ENCODE measurements around the gene PTMA. TPM values are rescaled to one million over a fixed set of nuclear protein-coding genes. Genes with fewer than 3 reads are reported as not detected.
"Not testable (repeated sequence)": the region's sequence is repeated elsewhere in the genome, so short reads cannot be mapped to it uniquely, and the experiment has no call there.

PTMA gene
- total RNA-seq, 1 experiment from 2014 or later, result 1,708 TPM

GRCh38 chr2:231709981-231710798 is 1.9 kb downstream of the PTMA start:
- peak; percentile 92 for DNase-seq (ENCODE audit: low spot score)
- no TSS peak for BruUV-seq (replicated peaks)
- H3K27ac ChIP-seq (ENCODE audit: low read depth, low read length, poor library complexity, severe bottlenecking), result peak overlapping the region; percentile 97
- H3K4me1 ChIP-seq (ENCODE audit: insufficient read depth, low read length, poor library complexity, severe bottlenecking), result peaks cover 22% of the 10 kb centered on the region
- peak overlapping the region; percentile 100 for H3K4me3 ChIP-seq (ENCODE audit: low read depth, low read length, poor library complexity, severe bottlenecking)
- ChIA-PET CTCF (interaction anchor here (0.6 kb wide), 2 partner anchors 11 to 15 kb away, joined by 3 to 4 read pairs; no protein-coding TSS in a partner anchor), POLR2A (ENCODE audit: low non-redundant PET) (no interaction called here)
- intact Hi-C loops (cut with micrococcal nuclease; ENCODE audit: unreplicated experiment), result loop anchor here (2.0 kb wide), 1 partner anchor 95 kb away; no protein-coding TSS in a partner anchor
- H3K27me3 ChIP-seq (replicated peaks; ENCODE audit: insufficient read depth, low read depth, low read length, poor library complexity), result no peaks in the 10 kb centered on the region
- peaks cover 37% of the 10 kb centered on the region for H3K36me3 ChIP-seq (ENCODE audit: insufficient read depth, low read length, poor library complexity, severe bottlenecking)
- no peak for TF ChIP-seq EZH2 (IDR thresholded peaks at IDR 0.05; ENCODE audit: borderline replicate concordance, low read depth, low read length, poor library complexity, severe bottlenecking)
- TF ChIP-seq, protein P1, sequence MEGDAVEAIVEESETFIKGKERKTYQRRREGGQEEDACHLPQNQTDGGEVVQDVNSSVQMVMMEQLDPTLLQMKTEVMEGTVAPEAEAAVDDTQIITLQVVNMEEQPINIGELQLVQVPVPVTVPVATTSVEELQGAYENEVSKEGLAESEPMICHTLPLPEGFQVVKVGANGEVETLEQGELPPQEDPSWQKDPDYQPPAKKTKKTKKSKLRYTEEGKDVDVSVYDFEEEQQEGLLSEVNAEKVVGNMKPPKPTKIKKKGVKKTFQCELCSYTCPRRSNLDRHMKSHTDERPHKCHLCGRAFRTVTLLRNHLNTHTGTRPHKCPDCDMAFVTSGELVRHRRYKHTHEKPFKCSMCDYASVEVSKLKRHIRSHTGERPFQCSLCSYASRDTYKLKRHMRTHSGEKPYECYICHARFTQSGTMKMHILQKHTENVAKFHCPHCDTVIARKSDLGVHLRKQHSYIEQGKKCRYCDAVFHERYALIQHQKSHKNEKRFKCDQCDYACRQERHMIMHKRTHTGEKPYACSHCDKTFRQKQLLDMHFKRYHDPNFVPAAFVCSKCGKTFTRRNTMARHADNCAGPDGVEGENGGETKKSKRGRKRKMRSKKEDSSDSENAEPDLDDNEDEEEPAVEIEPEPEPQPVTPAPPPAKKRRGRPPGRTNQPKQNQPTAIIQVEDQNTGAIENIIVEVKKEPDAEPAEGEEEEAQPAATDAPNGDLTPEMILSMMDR (conservative IDR thresholded peaks at IDR 0.05; ENCODE audit: low read depth, low read length), result peak; percentile 51; the same call in 1 of the 2 replicates
- no peaks in the 10 kb centered on the region for H3K9me3 ChIP-seq (ENCODE audit: low read depth, low read length, poor library complexity, severe bottlenecking)

GRCh38 chr2:231710799-231711676 is 2.7 kb downstream of the PTMA start:
- intact Hi-C loops (cut with micrococcal nuclease; ENCODE audit: unreplicated experiment), result no loop called here
- TF ChIP-seq, protein P1 (conservative IDR thresholded peaks at IDR 0.05; ENCODE audit: low read depth, low read length), result no peak
- TF ChIP-seq EZH2 (IDR thresholded peaks at IDR 0.05; ENCODE audit: borderline replicate concordance, low read depth, low read length, poor library complexity, severe bottlenecking), result no peak
- Histone ChIP-seq H3K4me1 (ENCODE audit: insufficient read depth, low read length, poor library complexity, severe bottlenecking) (peaks cover 22% of the 10 kb centered on the region), H3K27me3 (replicated peaks; ENCODE audit: insufficient read depth, low read depth, low read length, poor library complexity) (no peaks in the 10 kb centered on the region), H3K36me3 (ENCODE audit: insufficient read depth, low read length, poor library complexity, severe bottlenecking) (peaks cover 37% of the 10 kb centered on the region), H3K4me3 (ENCODE audit: low read depth, low read length, poor library complexity, severe bottlenecking) (peak overlapping the region; percentile 100), H3K9me3 (ENCODE audit: low read depth, low read length, poor library complexity, severe bottlenecking) (no peaks in the 10 kb centered on the region), H3K27ac (ENCODE audit: low read depth, low read length, poor library complexity, severe bottlenecking) (peak overlapping the region; percentile 97)
- DNase-seq (ENCODE audit: low spot score), result no peak
- no TSS peak for BruUV-seq (replicated peaks)
- ChIA-PET POLR2A (ENCODE audit: low non-redundant PET) (no interaction called here), CTCF (no interaction called here)

DNA sequence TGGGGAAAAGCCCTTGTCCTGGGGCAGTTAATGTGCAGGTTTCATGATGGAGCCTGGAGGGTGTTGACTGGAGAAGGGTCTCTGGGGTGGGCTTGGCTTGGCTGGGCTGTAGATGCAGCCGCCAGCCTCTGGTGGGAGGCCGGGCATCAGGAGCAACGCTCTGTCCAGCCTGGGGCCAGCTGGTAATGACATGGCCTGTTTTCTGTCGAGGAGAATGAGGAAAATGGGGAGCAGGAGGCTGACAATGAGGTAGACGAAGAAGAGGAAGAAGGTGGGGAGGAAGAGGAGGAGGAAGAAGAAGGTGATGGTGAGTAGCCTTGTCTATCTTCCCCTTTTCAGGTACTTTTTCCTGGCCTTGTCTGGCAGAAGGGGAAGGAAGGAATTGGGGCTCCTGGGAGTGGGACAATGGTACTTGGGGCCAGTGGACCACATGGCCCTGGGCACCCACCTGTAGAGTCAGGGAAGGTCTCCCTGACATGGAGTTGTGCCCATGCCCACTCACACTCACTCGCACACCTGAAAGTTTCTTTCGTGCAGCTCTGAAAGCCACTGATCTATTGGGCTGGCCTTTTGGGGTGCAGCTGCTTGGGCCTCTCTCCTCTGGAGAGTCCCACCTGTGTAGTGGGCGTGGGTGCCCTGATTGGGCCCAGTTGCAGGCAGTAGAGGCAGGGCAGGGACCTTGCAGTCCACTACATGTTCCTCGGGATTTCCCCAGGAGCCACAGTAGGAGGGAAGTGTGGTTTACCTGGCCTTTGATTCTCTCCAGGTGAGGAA is 3.5 kb downstream of the PTMA start:
- POLR2A ChIA-PET (ENCODE audit: low non-redundant PET), result interaction anchor here (0.7 kb wide), 1 partner anchor 15 kb away, joined by 3 read pairs; no protein-coding TSS in a partner anchor
- peaks cover 37% of the 10 kb centered on the region for H3K36me3 ChIP-seq (ENCODE audit: insufficient read depth, low read length, poor library complexity, severe bottlenecking)

DNA sequence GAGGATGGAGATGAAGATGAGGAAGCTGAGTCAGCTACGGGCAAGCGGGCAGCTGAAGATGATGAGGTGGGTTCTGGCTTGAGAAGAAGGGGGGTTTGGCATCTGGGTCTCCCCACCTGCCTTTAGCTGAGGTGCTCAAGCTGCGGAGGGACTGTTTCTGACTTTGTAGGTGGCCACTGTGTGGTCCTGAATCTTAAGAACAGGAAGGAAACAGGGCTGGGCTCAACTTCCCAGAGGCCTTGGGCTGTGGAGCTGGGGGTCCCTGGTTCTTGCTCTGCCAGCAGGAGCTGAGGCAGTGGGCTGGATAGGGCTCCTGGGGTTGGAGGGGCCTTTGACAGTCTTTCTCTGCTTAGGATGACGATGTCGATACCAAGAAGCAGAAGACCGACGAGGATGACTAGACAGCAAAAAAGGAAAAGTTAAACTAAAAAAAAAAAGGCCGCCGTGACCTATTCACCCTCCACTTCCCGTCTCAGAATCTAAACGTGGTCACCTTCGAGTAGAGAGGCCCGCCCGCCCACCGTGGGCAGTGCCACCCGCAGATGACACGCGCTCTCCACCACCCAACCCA is 4.2 kb downstream of the PTMA start:
- H3K27me3 ChIP-seq (replicated peaks; ENCODE audit: insufficient read depth, low read depth, low read length, poor library complexity); DNase-seq (ENCODE audit: low spot score); BruUV-seq (replicated peaks); intact Hi-C loops (cut with micrococcal nuclease; ENCODE audit: unreplicated experiment); CTCF ChIA-PET; H3K9me3 ChIP-seq (ENCODE audit: low read depth, low read length, poor library complexity, severe bottlenecking): not testable (repeated sequence)
- Histone ChIP-seq H3K4me3 (ENCODE audit: low read depth, low read length, poor library complexity, severe bottlenecking) (peak overlapping the region; percentile 100), H3K36me3 (ENCODE audit: insufficient read depth, low read length, poor library complexity, severe bottlenecking) (peaks cover 37% of the 10 kb centered on the region), H3K27ac (ENCODE audit: low read depth, low read length, poor library complexity, severe bottlenecking) (peak overlapping the region; percentile 97), H3K4me1 (ENCODE audit: insufficient read depth, low read length, poor library complexity, severe bottlenecking) (peaks cover 25% of the 10 kb centered on the region)
- POLR2A ChIA-PET (ENCODE audit: low non-redundant PET), result interaction anchor here (0.7 kb wide), 1 partner anchor 16 kb away, joined by 3 read pairs; no protein-coding TSS in a partner anchor

More for the DNA sequence above, 3.5 kb downstream of the PTMA start:
- TF ChIP-seq EZH2 (IDR thresholded peaks at IDR 0.05; ENCODE audit: borderline replicate concordance, low read depth, low read length, poor library complexity, severe bottlenecking), result no peak
- TF ChIP-seq, protein P1 (conservative IDR thresholded peaks at IDR 0.05; ENCODE audit: low read depth, low read length), result no peak
- no peaks in the 10 kb centered on the region for H3K27me3 ChIP-seq (replicated peaks; ENCODE audit: insufficient read depth, low read depth, low read length, poor library complexity)
- H3K9me3 ChIP-seq (ENCODE audit: low read depth, low read length, poor library complexity, severe bottlenecking), result no peaks in the 10 kb centered on the region
- peaks cover 23% of the 10 kb centered on the region for H3K4me1 ChIP-seq (ENCODE audit: insufficient read depth, low read length, poor library complexity, severe bottlenecking)
- peak overlapping the region; percentile 97 for H3K27ac ChIP-seq (ENCODE audit: low read depth, low read length, poor library complexity, severe bottlenecking)
- intact Hi-C loops (cut with micrococcal nuclease; ENCODE audit: unreplicated experiment), result no loop called here
- CTCF ChIA-PET, result no interaction called here
- BruUV-seq (replicated peaks), result no TSS peak
- DNase-seq (ENCODE audit: low spot score), result no peak
- H3K4me3 ChIP-seq (ENCODE audit: low read depth, low read length, poor library complexity, severe bottlenecking), result peak overlapping the region; percentile 100

Data from A673 (cell line).